ENCODE data around the gene PEX11G.
"Not testable (repeated sequence)": the region's sequence is repeated elsewhere in the genome, so short reads cannot be mapped to it uniquely, and the experiment has no call there.

PEX11G gene

DNA sequence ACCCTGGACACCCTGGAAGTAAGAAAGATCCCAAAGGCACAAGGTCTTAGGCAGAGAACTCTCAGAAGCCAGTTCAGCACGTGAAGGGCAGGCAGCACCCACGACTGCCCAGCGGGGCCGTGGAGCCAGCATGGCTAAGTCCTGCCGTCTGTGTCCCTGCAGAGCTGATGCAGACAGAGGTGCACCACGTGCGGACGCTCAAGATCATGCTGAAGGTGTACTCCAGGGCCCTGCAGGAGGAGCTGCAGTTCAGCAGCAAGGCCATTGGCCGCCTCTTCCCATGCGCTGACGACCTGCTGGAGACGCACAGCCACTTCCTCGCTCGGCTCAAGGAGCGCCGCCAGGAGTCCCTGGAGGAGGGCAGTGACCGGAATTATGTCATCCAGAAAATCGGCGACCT is 44.8 kb downstream of the PEX11G start:
- TF ChIP-seq ZFX (IDR thresholded peaks at IDR 0.05) = no peak
- TF ChIP-seq CTCF (conservative IDR thresholded peaks at IDR 0.05) = no peak
- no peak overlapping the region for H3K27ac ChIP-seq

DNA sequence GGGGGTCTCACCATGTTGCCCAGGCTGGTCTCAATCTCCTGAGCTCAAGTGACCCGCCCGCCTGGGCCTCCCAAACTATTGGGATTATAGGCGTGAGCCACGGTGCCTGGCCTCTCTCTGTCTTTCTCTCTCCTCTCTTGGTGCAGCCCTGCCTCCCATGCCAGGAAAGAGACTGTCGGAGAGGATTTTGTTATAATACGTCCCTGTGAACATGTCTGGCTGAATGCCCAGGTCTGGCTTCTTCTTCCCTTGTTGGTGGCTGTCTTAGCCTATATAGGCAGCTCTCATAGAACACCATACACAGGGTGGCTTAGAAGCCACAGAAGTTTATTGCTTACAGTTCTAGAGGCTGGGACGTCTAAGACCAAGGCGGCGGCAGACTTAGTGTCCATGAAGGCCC is 46.4 kb downstream of the PEX11G start:
- no peak overlapping the region for H3K27ac ChIP-seq
- no peak for TF ChIP-seq CTCF (conservative IDR thresholded peaks at IDR 0.05)
- TF ChIP-seq ZFX (IDR thresholded peaks at IDR 0.05) = no peak

GRCh38 chr19:7441468-7442146 is 47.2 kb downstream of the PEX11G start:
- no peak overlapping the region for H3K27ac ChIP-seq
- TF ChIP-seq ZFX (IDR thresholded peaks at IDR 0.05) = no peak
- TF ChIP-seq CTCF (conservative IDR thresholded peaks at IDR 0.05) = no peak

GRCh38 chr19:7440188-7440975 is 48.5 kb downstream of the PEX11G start:
- no peak for TF ChIP-seq CTCF (conservative IDR thresholded peaks at IDR 0.05)
- no peak for TF ChIP-seq ZFX (IDR thresholded peaks at IDR 0.05)
- no peak overlapping the region for H3K27ac ChIP-seq

DNA sequence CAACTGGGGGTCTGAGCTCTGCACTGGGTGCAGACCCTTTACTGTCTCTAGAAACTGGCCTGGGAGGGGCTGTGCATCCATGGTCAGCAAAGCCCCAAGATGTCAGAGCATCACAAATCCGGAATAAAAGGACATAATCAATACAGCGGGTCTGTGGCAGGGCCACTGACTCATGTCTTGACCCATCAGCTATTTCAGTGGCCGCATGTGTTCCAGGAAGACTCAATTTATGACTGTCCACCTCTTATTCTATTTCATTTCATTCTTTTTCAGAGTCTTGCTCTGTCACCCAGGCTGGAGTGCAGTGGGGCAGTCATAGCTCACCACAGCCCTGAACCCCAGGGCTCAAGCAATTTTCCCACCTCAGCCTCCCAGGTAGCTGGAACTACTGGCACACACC is 53.2 kb downstream of the PEX11G start:
- TF ChIP-seq ZFX (IDR thresholded peaks at IDR 0.05) = no peak
- no peak for TF ChIP-seq CTCF (conservative IDR thresholded peaks at IDR 0.05)
- H3K27ac ChIP-seq = no peak overlapping the region

DNA sequence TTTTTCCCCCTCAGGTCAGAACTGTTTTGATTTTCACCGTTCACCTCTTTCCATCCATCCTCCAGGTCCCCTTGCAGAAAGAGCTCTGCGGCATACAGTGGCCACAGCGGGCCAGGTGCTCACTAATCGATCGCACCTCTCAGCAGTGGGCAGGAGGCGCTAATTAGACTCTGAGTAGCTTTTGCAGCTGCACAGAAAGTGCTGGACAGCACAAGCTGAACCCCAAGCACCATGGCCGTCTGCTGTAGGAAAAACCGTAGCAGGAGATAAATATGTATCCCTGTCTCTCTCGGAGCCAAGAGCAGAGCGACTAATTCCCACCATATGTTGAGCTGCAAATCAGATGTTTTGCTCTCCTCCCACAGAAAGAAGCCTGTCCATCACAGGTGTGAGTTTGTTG is 54.4 kb downstream of the PEX11G start:
- TF ChIP-seq CTCF (conservative IDR thresholded peaks at IDR 0.05) (no peak), ZFX (IDR thresholded peaks at IDR 0.05) (no peak)
- no peak overlapping the region for H3K27ac ChIP-seq

DNA sequence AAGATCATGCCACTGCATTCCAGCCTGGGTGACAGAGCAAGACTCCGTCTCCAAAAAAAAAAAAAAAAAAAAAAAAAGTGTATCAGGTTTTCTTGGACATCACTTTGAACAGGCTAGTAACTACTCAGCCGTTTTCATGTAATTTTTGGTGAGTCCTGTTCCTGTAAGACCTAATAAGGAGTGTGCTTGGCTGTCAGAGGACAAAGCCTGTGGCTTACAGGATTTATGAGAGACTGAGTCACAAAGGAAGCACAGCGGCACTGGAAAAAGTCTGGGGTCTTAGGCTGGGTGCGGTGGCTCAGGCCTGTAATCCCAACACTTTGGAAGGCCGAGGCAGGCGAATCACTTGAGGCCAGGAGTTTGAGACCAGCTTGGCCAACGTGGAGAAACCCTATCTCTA is 55.4 kb downstream of the PEX11G start:
- H3K27ac ChIP-seq = not testable (repeated sequence)
